HG03565 (cell line): ENCODE measurements around the gene NRG2.

Source experiments
- ATAC-seq: cut with Tn5 transposase; IDR thresholded peaks from one replicate; pipeline ENCODE4 v1.9.1; 2021; ENCODE audit warnings: mild to moderate bottlenecking, moderate library complexity; ENCODE audit not compliant: unreplicated experiment

NRG2 gene

GRCh38 chr5:140013536-140013935, 29.6 kb downstream of the NRG2 start:
- ATAC-seq, result no peak

- ATAC-seq, result no peak
Observed at GRCh38 chr5:140012443-140012842, 30.7 kb downstream of the NRG2 start.

GRCh38 chr5:140011297-140011802, 31.7 kb downstream of the NRG2 start:
- ATAC-seq, result peak; percentile 81

GRCh38 chr5:140010798-140011197, 32.3 kb downstream of the NRG2 start:
- no peak for ATAC-seq

GRCh38 chr5:140007311-140007710, 35.8 kb downstream of the NRG2 start:
- ATAC-seq, result no peak

GRCh38 chr5:140005145-140005591, 37.9 kb downstream of the NRG2 start:
- peak; percentile 97 for ATAC-seq

- ATAC-seq, result no peak
Observed at GRCh38 chr5:140004174-140004573, 38.9 kb downstream of the NRG2 start.

GRCh38 chr5:140003519-140003918, 39.6 kb downstream of the NRG2 start:
- ATAC-seq, result no peak

GRCh38 chr5:140000332-140000731, 42.8 kb downstream of the NRG2 start:
- no peak for ATAC-seq

GRCh38 chr5:139998837-139999236, 44.3 kb downstream of the NRG2 start:
- no peak for ATAC-seq

- no peak for ATAC-seq
Observed at GRCh38 chr5:139997276-139997675, 45.8 kb downstream of the NRG2 start.

- ATAC-seq, result no peak
Observed at GRCh38 chr5:139995929-139996328, 47.2 kb downstream of the NRG2 start.

GRCh38 chr5:139994234-139994633, 48.9 kb downstream of the NRG2 start:
- no peak for ATAC-seq

- ATAC-seq, result no peak
Observed at GRCh38 chr5:139985733-139986132, 57.4 kb downstream of the NRG2 start.

GRCh38 chr5:139985290-139985689, 57.8 kb downstream of the NRG2 start:
- ATAC-seq, result no peak

- no peak for ATAC-seq
Observed at GRCh38 chr5:139984816-139985215, 58.3 kb downstream of the NRG2 start.

- no peak for ATAC-seq
Observed at GRCh38 chr5:139982975-139983240, 60.2 kb downstream of the NRG2 start.

GRCh38 chr5:139982157-139982974, 60.7 kb downstream of the NRG2 start:
- ATAC-seq, result no peak

- ATAC-seq, result no peak
Observed at GRCh38 chr5:139980765-139981164, 62.3 kb downstream of the NRG2 start.

- no peak for ATAC-seq
Observed at GRCh38 chr5:139979943-139980342, 63.2 kb downstream of the NRG2 start.

- no peak for ATAC-seq
Observed at GRCh38 chr5:139979518-139979917, 63.6 kb downstream of the NRG2 start.

- ATAC-seq, result no peak
Observed at GRCh38 chr5:139976703-139977102, 66.4 kb downstream of the NRG2 start.

- no peak for ATAC-seq
Observed at GRCh38 chr5:139975942-139976341, 67.2 kb downstream of the NRG2 start.
